ENCODE data around the gene ZSWIM5.
"Not testable (repeated sequence)": the region's sequence is repeated elsewhere in the genome, so short reads cannot be mapped to it uniquely, and the experiment has no call there.

The ZSWIM5 gene

GRCh38 chr1:44999232-44999631, 207.2 kb downstream of the ZSWIM5 start:
- DNase-seq: no peak

GRCh38 chr1:44995467-44996238, 210.8 kb downstream of the ZSWIM5 start:
- no peak for DNase-seq

- no peak for DNase-seq
These were observed 212.0 kb downstream of the ZSWIM5 start for GRCh38 chr1:44994309-44994898.

GRCh38 chr1:44988531-44989156, 217.8 kb downstream of the ZSWIM5 start:
- DNase-seq: no peak

GRCh38 chr1:44985747-44986359, 220.6 kb downstream of the ZSWIM5 start:
- DNase-seq: no peak

- DNase-seq: not testable (repeated sequence)
These were observed 229.0 kb downstream of the ZSWIM5 start for GRCh38 chr1:44977372-44977771.

GRCh38 chr1:44976252-44976651, 230.2 kb downstream of the ZSWIM5 start:
- no peak for DNase-seq

GRCh38 chr1:44973645-44974044, 232.8 kb downstream of the ZSWIM5 start:
- DNase-seq: no peak

- DNase-seq: no peak
These were observed 236.1 kb downstream of the ZSWIM5 start for GRCh38 chr1:44970317-44970716.
